GM12872 (cell line): ENCODE measurements around the gene SUMF1.

Source experiments
- CTCF ChIP-seq: IDR thresholded peaks from 3 replicates; pipeline ENCODE4 v1.5.1; 2011; ENCODE audit warnings: low read depth, mild to moderate bottlenecking, low read length, moderate library complexity; ENCODE audit not compliant: insufficient read depth

SUMF1 gene

GRCh38 chr3:4394048-4394447 lies 73.0 kb downstream of the SUMF1 start:
- no peak for TF ChIP-seq CTCF

GRCh38 chr3:4392992-4393391 lies 74.1 kb downstream of the SUMF1 start:
- TF ChIP-seq CTCF = no peak

- no peak for TF ChIP-seq CTCF
Measured at GRCh38 chr3:4387210-4388204, 79.6 kb downstream of the SUMF1 start.

GRCh38 chr3:4385201-4385600 lies 81.9 kb downstream of the SUMF1 start:
- TF ChIP-seq CTCF = no peak

- TF ChIP-seq CTCF = no peak
Measured at GRCh38 chr3:4380013-4380412, 87.1 kb downstream of the SUMF1 start.

- TF ChIP-seq CTCF = no peak
Measured at GRCh38 chr3:4376499-4376898, 90.6 kb downstream of the SUMF1 start.

GRCh38 chr3:4375911-4376310 lies 91.2 kb downstream of the SUMF1 start:
- no peak for TF ChIP-seq CTCF
